GM19395 (cell line): ENCODE results near the gene MRS2.
"Not testable (repeated sequence)": the region's sequence is repeated elsewhere in the genome, so short reads cannot be mapped to it uniquely, and the experiment has no call there.

Experiments used
- ATAC-seq: cut with Tn5 transposase; IDR thresholded peaks from one replicate; pipeline ENCODE4 v1.9.1; 2021; ENCODE audit warnings: mild to moderate bottlenecking, moderate library complexity; ENCODE audit not compliant: unreplicated experiment

Gene MRS2

DNA sequence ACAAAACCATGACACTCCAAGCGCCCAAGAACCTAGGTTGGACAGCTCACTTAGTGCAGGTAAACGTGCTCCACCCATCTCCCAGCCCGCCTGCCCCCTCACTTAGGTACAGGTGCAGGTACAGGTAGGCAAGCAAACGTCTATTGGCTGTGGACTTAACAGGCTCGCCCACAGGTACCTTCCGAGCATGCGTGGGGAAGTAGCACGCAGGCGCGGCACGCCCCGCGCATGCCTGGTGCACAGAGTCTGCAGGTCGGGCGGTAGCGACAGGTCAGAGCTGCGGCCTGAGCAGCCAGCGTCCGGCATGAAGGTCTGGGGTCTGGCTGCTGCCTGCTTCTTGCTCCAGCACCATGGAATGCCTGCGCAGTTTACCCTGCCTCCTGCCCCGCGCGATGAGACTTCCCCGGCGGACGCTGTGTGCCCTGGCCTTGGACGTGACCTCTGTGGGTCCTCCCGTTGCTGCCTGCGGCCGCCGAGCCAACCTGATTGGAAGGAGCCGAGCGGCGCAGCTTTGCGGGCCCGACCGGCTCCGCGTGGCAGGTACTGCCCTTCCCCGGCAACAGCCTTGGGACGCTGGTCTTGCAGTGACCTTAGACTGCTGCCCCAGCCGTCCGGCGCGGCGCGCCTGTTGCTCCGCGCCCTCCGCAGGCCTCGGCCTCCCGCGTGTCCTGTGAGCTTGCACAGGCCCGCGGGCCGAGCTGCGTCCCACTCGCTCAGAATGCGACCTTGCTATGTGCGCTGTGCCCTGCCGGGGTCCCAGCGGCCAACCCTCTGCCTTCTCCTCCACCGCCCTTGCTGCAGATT lies at the start of gene MRS2:
MRS2 (plus strand) TSS at position 240 of the 804 bp plus-strand sequence; CDS start at position 351, 111 bp downstream.
- ATAC-seq, result peak; percentile 93

GRCh38 chr6:24353861-24354260 lies 48.9 kb upstream of the MRS2 start:
- ATAC-seq, result no peak

GRCh38 chr6:24355393-24355792 lies 47.3 kb upstream of the MRS2 start:
- no peak for ATAC-seq

- no peak for ATAC-seq
Measured at GRCh38 chr6:24356310-24356973, 46.3 kb upstream of the MRS2 start.

GRCh38 chr6:24357336-24358218 lies 45.2 kb upstream of the MRS2 start, which contains the start of gene DCDC2:
TSS of gene DCDC2 (minus strand) at chr6:24358059. CDS start at chr6:24357750, 309 bp downstream.
- no peak for ATAC-seq

DNA sequence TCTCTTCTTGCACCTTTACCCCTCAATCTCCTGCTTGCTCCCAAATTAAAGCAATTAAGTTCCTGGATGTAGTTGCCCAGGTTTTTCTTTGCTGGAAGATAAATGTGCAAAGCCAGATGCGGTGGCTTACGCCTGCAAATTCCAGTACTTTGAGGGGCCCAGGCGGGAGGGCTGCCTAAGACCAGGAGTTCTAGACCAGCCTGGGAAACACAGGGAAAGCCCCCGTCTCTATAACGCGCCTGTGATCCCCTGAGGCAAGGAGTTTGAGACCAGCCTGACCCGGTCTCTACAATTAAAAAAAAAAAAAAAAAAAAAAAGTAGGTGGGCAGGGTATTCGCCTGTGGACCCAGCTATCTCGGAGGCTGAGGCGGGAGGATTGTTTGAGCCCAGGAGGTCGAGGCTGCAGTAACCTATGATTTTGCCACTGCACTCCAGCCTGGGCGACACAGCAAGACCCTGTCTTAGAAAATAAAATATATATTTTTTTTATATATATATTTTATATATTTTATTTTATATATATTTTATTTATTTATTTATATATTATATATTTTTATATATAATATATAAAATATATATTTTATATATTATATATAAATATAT lies 44.4 kb upstream of the MRS2 start:
- no peak for ATAC-seq

GRCh38 chr6:24359640-24360454 lies 42.9 kb upstream of the MRS2 start:
- peak; percentile 87 for ATAC-seq

DNA sequence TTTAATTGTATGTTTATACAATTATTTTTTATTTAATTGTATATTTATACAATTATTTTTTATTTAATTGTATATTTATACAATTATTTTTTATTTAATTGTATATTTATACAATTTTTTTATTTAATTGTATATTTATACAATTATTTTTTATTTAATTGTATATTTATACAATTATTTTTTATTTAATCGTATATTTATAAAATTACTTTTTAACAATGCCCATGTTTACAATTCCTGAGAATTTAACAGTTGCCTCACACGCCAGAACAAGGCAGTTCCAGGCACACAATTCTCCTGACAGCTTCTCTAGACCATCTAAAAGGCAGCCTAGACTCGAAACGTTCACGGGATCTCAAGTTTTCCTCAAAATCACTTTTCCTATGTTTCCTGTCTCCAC lies 40.4 kb upstream of the MRS2 start:
- ATAC-seq, result not testable (repeated sequence)

DNA sequence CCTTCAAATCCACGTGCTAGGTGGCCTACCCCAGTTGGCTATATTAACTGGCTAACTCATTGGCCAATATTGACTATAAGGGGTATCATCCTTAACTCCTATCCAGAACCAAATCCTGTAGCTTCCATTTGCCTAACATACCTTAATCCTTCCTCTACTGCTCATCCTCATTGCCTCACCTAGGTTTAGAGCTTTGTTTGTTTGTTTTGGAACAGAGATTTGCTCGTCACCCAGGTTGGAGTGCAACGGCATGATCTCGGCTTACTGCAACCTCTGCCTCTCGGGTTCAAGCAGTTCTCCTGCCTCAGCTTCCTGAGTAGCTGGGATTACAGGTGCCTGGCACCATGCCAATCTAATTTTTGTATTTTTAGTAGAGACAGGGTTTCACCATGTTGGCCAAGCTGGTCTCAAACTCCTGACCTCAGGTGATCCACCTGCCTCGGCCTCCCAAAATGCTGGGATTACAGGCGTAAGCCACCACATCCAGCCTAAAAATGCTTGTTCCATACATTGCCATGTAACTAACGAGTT lies 37.6 kb upstream of the MRS2 start:
- not testable (repeated sequence) for ATAC-seq

DNA sequence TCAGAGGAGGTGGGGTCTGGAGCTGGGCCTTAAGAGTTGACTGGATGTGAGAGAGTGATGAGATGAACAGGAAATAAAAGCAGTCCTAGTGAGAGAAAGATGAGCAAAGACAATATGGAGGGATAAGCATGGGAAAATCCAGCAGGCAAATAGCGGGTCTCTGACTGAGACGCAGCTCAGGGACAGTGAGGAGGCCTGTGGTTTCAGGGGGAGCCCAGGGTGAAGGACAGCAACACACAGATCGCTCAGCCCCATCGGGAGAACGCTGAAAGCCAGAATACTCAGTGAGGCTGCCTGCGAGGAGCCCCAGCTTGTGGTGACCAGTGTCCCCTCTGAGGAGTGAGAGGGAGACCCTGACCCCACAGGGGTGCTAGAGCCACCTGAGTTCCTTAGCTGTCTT lies 28.1 kb upstream of the MRS2 start:
- ATAC-seq, result no peak

DNA sequence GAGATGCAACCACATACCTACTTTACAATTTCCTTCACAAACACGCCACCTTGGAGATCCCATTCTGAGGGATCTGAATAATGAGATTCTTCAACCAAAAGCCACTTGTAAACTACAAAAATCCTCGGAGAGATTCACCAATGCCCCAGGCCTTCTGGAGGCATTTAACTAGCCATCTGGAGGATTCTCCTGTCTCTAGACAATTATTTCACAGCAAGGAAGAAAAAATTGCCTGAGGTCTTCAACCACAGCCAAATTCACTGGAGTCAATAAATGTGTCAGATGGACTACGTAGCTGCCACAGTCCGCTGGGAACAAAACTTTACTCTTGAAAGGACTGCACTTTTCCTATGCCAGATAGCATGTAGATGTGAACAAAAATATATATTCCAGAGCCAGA lies 25.9 kb upstream of the MRS2 start:
- ATAC-seq, result no peak

GRCh38 chr6:24378473-24379097 lies 24.2 kb upstream of the MRS2 start:
- peak; percentile 78 for ATAC-seq

- ATAC-seq, result no peak
Measured at GRCh38 chr6:24381476-24382219, 21.1 kb upstream of the MRS2 start.

GRCh38 chr6:24382220-24382540 lies 20.6 kb upstream of the MRS2 start:
- no peak for ATAC-seq

DNA sequence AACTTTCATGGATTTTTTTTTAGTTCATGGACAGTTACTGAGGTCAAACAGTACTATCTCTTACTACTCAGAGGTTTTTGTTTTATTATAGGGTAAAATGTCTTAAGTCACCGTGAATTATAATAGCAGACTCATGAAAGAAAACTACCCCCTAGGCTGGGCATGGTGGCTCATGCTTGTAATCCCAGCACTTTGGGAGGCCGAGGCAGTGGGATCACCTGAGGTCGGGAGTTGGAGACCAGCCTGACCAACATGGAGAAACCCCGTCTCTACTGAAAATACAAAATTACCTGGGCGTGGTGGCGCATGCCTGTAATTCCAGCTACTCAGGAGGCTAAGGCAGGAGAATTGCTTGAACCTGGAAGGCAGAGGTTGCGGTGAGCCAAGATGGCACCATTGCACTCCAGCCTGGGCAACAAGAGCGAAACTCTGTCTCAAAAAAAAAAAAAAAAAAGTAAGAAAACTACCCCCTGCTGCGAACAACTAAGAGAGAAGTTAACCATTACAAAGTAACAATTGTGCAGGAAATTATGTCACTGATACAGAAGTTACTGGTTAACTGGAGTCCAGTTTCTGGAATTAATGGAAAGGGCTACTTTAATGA lies 19.7 kb upstream of the MRS2 start:
- ATAC-seq, result not testable (repeated sequence)

DNA sequence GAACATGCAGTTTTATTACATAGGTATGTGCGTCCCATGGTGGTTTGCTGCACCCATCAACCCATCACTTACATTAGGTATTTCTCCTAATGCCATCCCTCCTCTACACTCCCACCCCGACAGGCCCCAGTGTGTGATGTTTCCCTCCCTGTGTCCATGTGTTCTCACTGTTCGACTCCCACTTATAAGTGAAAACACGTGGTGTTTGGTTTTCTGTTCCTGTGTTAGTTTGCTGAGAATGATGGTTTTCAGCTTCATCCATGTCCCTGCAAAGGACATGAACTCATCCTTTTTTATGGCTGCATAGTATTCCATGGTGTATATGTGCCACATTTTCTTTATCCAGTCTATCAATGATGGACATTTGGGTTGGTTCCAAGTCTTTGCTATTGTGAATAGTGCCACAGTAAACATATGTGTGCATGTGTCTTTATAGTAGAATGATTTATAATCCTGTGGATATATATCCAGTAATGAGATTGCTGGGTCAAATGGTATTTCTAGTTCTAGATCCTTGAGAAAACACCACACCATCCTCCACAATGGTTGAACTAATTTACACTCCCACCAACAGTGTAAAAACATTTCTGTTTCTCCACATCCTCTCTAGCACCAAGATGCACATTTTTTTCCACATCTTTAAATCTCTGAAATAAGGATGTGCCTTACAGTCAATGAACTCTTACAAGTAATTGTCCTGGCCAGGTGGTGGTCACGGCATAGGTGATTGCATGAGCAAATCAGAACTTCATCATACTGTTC lies 18.2 kb upstream of the MRS2 start:
- ATAC-seq, result not testable (repeated sequence)

- ATAC-seq, result no peak
Measured at GRCh38 chr6:24385536-24386269, 17.0 kb upstream of the MRS2 start.
